LNCAP (cell line): ENCODE data around the gene CMTM7.

ENCODE experiments used
- TF ChIP-seq, protein P1 (sequence below): fragments of 450-650 bp; IDR thresholded peaks from 2 replicates; pipeline ENCODE4 v1.5.1; 2017; ENCODE audit warnings: mild to moderate bottlenecking

The CMTM7 gene

DNA sequence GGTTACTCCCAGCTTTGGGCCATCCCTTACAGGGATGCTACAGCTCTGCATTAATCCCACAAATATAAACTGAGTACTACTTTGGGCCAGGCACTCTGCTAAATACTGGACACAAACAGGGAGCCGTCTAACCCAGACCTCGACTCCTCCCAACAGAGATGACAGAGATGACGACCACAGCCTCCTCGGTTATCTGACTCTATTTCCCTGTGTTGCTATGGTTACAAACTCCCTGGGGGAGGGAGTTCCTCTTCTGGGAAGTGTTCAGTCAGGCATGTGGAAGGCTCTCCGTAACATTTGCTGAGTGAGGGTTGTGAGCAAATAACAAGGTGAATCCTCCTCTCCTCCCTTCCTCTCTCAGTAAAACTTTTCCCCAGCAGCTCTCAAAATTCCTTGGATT lies 6.7 kb upstream of the CMTM7 start:
- TF ChIP-seq, protein P1, sequence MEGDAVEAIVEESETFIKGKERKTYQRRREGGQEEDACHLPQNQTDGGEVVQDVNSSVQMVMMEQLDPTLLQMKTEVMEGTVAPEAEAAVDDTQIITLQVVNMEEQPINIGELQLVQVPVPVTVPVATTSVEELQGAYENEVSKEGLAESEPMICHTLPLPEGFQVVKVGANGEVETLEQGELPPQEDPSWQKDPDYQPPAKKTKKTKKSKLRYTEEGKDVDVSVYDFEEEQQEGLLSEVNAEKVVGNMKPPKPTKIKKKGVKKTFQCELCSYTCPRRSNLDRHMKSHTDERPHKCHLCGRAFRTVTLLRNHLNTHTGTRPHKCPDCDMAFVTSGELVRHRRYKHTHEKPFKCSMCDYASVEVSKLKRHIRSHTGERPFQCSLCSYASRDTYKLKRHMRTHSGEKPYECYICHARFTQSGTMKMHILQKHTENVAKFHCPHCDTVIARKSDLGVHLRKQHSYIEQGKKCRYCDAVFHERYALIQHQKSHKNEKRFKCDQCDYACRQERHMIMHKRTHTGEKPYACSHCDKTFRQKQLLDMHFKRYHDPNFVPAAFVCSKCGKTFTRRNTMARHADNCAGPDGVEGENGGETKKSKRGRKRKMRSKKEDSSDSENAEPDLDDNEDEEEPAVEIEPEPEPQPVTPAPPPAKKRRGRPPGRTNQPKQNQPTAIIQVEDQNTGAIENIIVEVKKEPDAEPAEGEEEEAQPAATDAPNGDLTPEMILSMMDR: no peak

DNA sequence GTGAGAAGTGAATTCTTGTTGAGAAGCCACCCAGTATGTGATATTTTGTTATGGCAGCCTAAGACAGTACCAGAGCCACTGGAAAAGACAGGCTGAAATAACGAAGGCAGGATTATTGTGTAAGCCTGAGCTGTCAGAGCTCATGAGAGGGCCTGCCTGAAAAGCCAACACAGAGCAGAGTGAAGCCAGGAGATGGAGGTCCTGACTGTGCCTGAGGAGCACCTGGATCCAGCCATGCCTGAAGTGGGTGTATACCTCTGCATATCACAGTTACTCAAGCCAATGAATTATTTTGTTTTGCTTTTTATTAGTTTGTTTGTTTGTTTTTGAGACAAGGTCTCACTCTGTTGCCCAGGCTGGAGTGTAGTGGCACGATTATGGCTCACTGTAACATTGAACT lies 4.1 kb upstream of the CMTM7 start:
- TF ChIP-seq, protein P1: no peak

DNA sequence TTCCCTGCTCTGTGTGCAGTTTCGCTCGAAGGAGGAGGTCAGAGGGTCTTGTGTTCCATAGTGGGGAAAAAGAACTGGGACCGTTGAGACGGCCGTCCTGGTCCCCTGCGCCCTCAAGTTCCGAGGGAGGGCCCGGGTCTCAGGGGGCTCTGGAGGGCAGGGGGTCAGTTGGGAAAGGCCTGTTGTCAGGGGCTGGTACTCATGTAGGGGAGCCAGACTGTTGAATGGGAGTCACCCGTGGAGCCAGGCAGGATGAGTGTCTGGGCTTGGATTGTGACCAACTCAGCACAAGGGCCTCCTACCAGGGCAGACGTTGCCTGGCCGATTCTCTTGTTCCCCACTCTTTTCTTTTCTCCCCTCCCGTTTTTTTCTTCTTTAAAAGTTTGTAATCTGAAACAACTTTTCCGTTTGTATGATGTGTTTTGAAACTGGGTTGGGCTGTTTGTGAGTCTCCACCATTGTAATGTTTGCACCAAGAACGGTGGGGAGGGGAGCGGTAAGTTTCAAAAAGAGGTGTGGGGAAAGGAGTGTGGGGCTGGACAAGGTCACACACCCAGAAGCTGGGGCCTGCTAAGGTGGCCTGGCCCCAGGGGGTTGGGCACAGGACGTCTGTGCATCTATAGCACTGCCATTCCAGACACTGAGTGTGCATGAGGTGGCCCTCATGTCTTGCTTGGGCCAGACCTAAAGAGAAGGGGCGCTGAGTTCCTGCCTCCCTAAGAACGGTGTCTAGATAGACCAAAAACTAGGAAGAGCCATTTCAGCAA lies 1.1 kb downstream of the CMTM7 start:
- TF ChIP-seq, protein P1: no peak

DNA sequence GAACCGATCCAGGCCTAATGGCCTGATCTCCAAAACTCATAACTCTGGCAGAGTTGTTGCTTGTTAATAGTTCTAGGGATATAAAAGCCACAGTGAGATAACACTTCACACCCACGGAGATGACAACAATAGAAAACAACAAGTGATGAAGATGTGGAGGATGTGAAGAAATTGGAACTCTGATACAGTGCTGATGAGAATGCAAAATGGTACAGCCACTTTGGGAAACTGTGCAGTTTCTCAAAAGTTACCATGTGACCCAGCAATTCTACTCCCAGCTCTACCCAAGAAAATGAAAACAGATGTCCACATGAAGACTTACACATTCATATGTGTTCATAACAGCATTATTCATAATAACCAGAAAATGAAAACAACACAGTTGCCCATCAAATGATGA lies 3.8 kb downstream of the CMTM7 start:
- TF ChIP-seq, protein P1: no peak

DNA sequence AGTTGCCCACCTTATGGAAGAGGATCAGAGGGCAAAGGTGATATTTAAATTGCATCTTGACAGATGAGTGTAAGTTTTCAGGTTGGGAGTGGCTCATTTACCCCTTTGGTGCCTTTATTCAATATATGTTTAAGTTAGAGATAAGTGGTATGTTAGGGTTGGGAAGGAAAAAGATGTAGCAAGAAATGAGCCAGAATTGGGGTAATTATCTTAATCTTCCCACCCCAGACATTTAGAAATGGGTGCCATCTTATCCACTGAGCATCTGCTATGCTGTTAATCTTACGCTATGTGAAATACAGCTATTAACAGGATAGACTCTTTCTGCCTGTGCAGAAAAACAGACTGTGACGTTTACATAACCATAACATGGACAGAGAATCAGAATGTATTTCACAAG lies 6.3 kb downstream of the CMTM7 start:
- TF ChIP-seq, protein P1: no peak

DNA sequence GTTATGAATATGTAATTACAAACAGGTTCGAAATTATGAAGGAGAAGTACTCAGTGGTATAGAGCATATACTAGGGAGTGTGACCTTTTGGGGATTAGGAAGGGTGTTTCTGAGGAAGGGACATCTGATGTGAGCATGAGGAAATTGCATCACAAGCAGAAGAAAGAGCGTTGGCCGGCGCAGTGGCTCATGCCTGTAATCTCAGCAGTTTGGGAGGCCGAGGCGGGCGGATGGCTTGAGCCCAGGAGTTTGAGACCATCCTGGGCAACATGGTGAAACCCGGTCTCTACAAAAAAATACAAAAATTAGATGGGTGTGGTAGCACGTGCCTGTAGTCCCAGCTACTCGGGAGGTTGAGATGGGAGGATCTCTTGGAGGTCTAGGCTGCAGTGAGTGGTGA lies 6.9 kb downstream of the CMTM7 start:
- TF ChIP-seq, protein P1: no peak

DNA sequence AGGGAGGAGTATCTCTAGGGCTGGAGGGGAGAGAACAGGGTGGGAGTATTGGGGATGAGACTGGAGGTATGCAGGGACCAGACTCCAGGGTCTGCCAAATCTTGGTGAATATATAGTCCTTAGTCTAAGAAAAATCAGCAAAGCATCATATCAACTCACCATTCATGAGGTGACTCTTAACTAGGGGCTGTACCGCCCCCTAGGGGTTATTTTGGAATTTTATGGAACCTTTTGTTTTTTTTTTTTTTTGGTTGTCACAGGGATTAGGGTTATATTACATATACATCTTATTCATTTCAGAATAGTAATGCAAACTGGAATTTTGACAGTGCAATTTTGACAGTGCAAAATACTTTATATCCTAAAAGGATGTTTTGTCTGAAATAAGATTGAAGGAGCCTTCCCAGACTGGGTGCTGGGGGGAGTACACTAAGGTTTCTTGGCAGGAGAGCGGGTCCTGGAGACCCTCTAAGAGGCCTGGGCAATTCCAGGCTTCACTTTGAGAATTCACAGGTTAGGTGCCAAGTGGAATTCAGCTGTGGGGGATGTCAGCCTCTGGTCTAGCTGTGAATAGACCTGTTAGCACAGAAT lies 7.5 kb downstream of the CMTM7 start:
- TF ChIP-seq, protein P1: peak; percentile 56; the same call in 1 of the 2 replicates
